Left cardiac atrium (tissue), 4 donors: ENCODE results near the gene FMN2. TPM values are rescaled to one million over a fixed set of nuclear protein-coding genes. Genes with fewer than 3 reads are reported as not detected.
A peak's percentile ranks its signal among the peaks of the same experiment; 100 is the strongest.

Source experiments
- ATAC-seq, 2 donors: fragments of 200-7000 bp; cut with Tn5 transposase; one replicate each; pipeline ENCODE4 v1.9.1; 2020; ENCODE audit warnings: mild to moderate bottlenecking in 2 of 2, moderate library complexity in 2 of 2
- DNase-seq: peaks from one replicate; pipeline ENCODE4 v3.0.0-alpha.2; 2020
- intact Hi-C, 2 donors: fragments of 100-400 bp; cut with DNase I; formaldehyde crosslinking; loops; one replicate each; pipeline versions ENCODE4 v1.14.1 to v1.15.1; 2022 to 2023
- long read RNA-seq: library from polyadenylated mRNA; unstranded; transcript quantifications from one replicate; pipeline ENCODE4 v2.0.0, GENCODE V29; 2021
- total RNA-seq, 2 donors: library from RNA; stranded (reverse); fragmentation: NEBNext Ultra II Directional; extraction: Animal tissue kit (Norgen Biotek cat#: 25700); gene quantifications; one replicate each; pipeline ENCODE4 v1.2.1, GENCODE V29; 2021
- donor health status: DM: no; HTN: yes; CAD: no.
- donor health status: DM: no; HTN: yes; CAD: no; lungs with severe emphysema.
- donor health status: DM: yes; HTN: yes; CAD: no.
- donor health status: Dilated cardiomyopathy.

Gene FMN2
- total RNA-seq, result under 1 TPM; 0.15 to 0.16 TPM
- long read RNA-seq, result 0 reads

DNA sequence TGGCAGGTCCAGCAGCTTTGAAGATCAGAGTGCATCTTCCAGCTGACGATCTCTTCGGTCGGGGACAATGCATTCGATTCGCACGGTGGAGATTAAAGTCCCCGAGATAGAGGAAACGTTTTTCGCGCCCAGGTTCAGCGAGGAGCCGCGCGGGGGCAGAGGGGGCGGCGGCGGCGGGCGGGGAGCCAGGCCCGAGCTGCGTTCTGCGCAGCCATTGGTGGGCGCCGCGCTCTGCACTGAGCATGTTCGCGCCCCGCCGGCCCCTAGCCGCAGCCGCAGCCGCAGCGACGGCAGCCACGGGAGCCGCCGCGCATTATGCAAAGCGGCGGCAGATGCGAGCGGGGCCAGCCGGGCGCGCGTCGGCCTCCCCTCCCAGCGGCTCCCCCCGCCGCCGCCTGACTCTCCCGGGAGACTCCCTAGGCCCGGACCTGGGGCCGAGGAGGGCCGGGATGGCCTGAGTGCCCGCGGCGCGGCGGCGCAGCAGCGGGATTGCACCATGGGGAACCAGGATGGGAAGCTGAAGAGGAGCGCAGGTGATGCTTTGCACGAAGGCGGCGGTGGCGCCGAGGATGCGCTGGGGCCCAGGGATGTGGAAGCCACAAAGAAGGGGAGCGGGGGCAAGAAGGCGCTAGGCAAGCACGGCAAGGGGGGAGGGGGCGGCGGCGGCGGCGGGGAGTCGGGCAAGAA, at the start of gene FMN2:
FMN2 (plus strand) TSS at position 270 of the 687 bp plus-strand sequence; CDS start at position 497, 227 bp downstream.
- intact Hi-C loops, result no loop called here
- ATAC-seq, result peak; percentile 15 to 78
- DNase-seq, result no peak

GRCh38 chr1:240044620-240045019, 47.1 kb upstream of the FMN2 start:
- DNase-seq (no peak), ATAC-seq (no peak)
- intact Hi-C loops, result no loop called here

GRCh38 chr1:240046000-240046399, 45.7 kb upstream of the FMN2 start:
- DNase-seq, result no peak
- no peak for ATAC-seq
- intact Hi-C loops, result no loop called here

DNA sequence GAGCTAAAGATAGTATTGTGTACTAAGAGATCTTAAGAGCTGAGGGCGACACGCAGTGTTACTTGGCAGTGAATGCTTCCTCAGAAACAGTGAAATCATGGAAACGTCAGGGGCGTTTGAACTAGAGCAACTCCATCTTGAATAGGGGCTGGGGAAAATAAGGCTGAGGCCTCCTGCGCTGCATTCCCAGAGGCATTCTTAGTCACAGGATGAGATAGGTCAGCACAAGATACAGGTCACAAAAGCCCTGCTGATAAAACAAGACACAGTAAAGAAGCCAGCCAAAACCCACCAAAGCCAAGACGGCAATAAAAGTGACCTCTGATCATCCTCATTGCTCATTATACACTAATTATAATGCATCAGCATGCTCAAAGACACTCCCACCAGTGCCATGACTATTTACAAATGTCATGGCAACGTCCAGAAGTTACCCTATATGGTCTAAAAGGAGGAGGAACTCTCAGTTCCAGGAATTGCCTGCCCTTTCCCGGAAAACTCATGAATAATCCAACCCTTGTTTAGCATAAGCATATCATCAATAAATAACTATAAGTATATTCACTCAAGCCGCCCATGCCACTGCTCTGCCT, 37.5 kb upstream of the FMN2 start:
- no peak for DNase-seq
- ATAC-seq, result no peak
- intact Hi-C loops, result no loop called here

- intact Hi-C loops, result no loop called here
Measured at GRCh38 chr1:240055936-240056335, 35.7 kb upstream of the FMN2 start.

DNA sequence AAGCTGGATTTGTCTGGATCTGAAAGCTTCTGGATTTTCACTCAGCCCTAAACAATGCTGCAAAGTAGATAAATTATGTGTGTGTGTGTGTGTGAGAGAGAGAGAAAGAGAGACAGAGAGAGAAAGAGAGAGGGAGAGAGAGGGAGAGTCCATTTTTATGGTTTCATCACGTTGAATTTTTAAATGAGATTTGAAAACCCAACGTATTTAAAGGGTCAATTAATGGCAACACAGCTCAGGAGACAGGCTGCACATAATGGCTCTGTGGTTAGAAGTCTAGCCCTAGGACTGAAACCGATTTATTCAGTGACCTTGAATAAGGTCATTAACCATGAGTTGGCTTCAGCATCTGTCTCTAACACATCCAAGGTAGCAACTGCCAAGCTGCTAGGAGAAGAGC, 35.3 kb upstream of the FMN2 start:
- no peak for ATAC-seq
- DNase-seq, result no peak
- intact Hi-C loops, result no loop called here

More at GRCh38 chr1:240055936-240056335, 35.7 kb upstream of the FMN2 start:
- DNase-seq (no peak), ATAC-seq (no peak)

DNA sequence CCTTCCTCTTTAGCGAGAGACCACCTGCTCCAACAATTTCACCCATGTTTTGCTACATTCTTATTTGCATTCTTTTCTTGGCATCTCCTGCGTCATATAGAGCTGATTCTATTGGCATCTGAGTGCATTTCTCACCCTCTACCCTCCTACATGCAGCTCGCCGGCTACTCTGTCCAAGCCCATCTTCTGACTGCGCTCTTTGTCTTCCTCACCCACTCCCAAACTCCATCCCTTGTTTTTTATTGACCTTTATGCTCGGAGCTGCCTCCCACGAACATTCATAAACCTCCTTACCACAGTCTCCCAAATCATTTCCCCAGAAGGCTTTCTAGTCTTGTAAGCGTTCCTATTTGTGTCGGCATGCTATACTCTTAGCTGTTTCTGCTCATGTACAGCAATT, 33.6 kb upstream of the FMN2 start:
- DNase-seq (no peak), ATAC-seq (no peak)
- intact Hi-C loops, result no loop called here

- ATAC-seq (no peak), DNase-seq (no peak)
- intact Hi-C loops, result no loop called here
Measured at GRCh38 chr1:240068961-240069360, 22.7 kb upstream of the FMN2 start.

GRCh38 chr1:240070188-240070587, 21.5 kb upstream of the FMN2 start:
- ATAC-seq (no peak), DNase-seq (no peak)
- intact Hi-C loops, result no loop called here

DNA sequence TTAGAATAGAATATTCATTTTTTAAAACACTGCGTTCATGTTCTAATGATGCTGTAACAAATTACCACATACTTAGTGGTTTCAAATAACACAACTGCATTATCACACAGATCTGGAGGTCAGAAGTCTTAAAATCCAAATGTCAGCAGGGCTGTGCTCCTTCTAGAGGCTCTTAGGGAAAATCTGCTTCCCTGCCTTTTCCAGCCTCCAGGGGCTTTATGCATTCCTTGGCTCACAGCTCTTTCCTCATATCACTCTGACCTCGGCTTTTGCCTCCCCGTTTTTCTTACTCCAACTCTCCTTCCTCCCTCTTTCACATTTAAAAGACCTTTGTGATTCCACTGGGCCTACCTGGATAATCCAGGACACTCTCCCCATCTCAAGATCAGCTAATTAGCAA, 18.6 kb upstream of the FMN2 start:
- no peak for DNase-seq
- ATAC-seq, result no peak
- intact Hi-C loops, result no loop called here

- DNase-seq (no peak), ATAC-seq (no peak)
- intact Hi-C loops, result no loop called here
Measured at GRCh38 chr1:240074422-240074821, 17.3 kb upstream of the FMN2 start.

GRCh38 chr1:240074908-240075307, 16.8 kb upstream of the FMN2 start:
- intact Hi-C loops, result no loop called here
- no peak for DNase-seq
- no peak for ATAC-seq

- no peak for ATAC-seq
- DNase-seq, result no peak
- intact Hi-C loops, result no loop called here
Measured at GRCh38 chr1:240084337-240084736, 7.3 kb upstream of the FMN2 start.

- ATAC-seq (no peak), DNase-seq (no peak)
Measured at GRCh38 chr1:240084749-240085148, 6.9 kb upstream of the FMN2 start.

GRCh38 chr1:240086726-240087125, 5.0 kb upstream of the FMN2 start:
- DNase-seq (no peak), ATAC-seq (no peak)
- intact Hi-C loops, result no loop called here

More at GRCh38 chr1:240084749-240085148, 6.9 kb upstream of the FMN2 start:
- intact Hi-C loops, result no loop called here

GRCh38 chr1:240090014-240090413, 1.7 kb upstream of the FMN2 start:
- intact Hi-C loops, result no loop called here
- DNase-seq, result no peak
- ATAC-seq, result no peak

GRCh38 chr1:240090957-240091600, 604 bp upstream of the FMN2 start:
- ATAC-seq (no peak), DNase-seq (no peak)
- intact Hi-C loops, result no loop called here

DNA sequence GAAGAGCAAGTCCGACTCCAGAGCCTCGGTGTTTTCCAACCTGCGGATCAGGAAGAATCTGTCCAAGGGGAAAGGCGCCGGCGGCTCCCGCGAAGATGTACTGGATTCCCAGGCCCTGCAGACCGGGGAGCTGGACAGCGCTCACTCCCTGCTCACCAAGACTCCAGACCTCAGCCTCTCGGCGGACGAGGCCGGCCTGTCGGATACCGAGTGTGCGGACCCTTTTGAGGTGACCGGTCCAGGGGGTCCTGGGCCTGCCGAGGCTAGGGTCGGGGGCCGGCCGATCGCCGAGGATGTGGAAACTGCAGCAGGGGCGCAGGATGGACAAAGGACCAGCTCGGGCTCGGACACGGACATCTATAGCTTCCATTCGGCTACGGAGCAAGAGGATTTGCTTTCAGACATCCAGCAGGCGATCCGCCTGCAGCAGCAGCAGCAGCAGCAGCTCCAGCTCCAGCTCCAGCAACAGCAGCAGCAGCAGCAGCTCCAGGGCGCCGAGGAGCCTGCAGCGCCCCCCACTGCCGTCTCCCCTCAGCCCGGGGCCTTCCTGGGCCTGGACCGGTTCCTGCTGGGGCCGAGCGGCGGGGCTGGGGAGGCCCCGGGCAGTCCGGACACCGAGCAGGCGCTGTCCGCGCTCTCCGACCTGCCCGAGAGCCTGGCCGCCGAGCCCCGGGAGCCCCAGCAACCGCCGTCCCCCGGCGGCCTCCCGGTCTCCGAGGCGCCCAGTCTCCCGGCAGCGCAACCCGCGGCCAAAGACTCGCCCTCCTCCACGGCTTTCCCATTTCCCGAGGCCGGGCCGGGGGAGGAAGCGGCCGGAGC, 827 bp downstream of the FMN2 start:
- DNase-seq (no peak), ATAC-seq (peak; percentile 65 to 78)
- intact Hi-C loops, result no loop called here

- peak; percentile 47 to 50 for ATAC-seq
- no peak for DNase-seq
- intact Hi-C loops, result no loop called here
Measured at GRCh38 chr1:240093120-240093961, 1.7 kb downstream of the FMN2 start.
